T-cell (primary cell): Measurements from ENCODE around the gene RHCE. TPM values are rescaled to one million over a fixed set of nuclear protein-coding genes. Genes with fewer than 3 reads are reported as not detected.

ENCODE experiments used
- ATAC-seq, 4 experiments: fragments of 200-7000 bp in 3 of 4; fragments of 150-1000 bp in 1 of 4; cut with Tn5 transposase; replicated peaks in 1 of 4; 1 replicate in 3 of 4; 2 replicates in 1 of 4; pipeline ENCODE4 v1.10.0; 2021; ENCODE audit warnings: moderate library complexity in 3 of 4, mild to moderate bottlenecking in 2 of 4, moderate number of reproducible peaks in 1 of 4
- CTCF ChIA-PET, 2 donors: fragments of 300-600 bp; sonication (Branson Sonifier 250); formaldehyde crosslinking; loops; one replicate each; lab custom pipeline; 2022; ENCODE audit warnings: antibody characterized with exemption in 2 of 2; lab: Charles Lee
- POLR2A ChIA-PET, 2 donors: fragments of 300-600 bp; sonication (Branson Sonifier 250); formaldehyde crosslinking; loops; one replicate each; lab custom pipeline; 2022; ENCODE audit warnings: antibody characterized with exemption in 2 of 2; lab: Charles Lee
- DNase-seq, 35 experiments: peaks; one replicate each; pipeline versions ENCODE4 v3.0.0 to v3.0.0-alpha.2; 2013 to 2023
- H3K27ac ChIP-seq: one replicate; pipeline ENCODE4 v1.5.1; 2013; ENCODE audit warnings: low read length
- H3K27me3 ChIP-seq, 2 experiments: replicated peaks in 1 of 2; 1 replicate in 1 of 2; 2 replicates in 1 of 2; pipeline versions ENCODE4 v1.6.1 to v1.7.0; 2013; ENCODE audit warnings: low read length in 1 of 2, mixed read lengths in 1 of 2; ENCODE audit not compliant: control insufficient read depth in 2 of 2, insufficient read depth in 2 of 2; ENCODE audit errors: extremely low read depth in 1 of 2
- H3K36me3 ChIP-seq, 2 donors: 1 replicate in 1 of 2; 2 replicates in 1 of 2; pipeline versions ENCODE4 v1.6.1 to v1.7.0; 2013; ENCODE audit warnings: low read length in 1 of 2; ENCODE audit not compliant: control insufficient read depth in 2 of 2, insufficient read depth in 1 of 2; ENCODE audit errors: extremely low read depth in 1 of 2
- H3K4me1 ChIP-seq, 2 experiments: 1 replicate in 1 of 2; 2 replicates in 1 of 2; pipeline versions ENCODE4 v1.6.1 to v1.7.0; 2013; ENCODE audit warnings: low read length in 2 of 2, mixed read lengths in 1 of 2; ENCODE audit not compliant: insufficient read depth in 2 of 2, control insufficient read depth in 1 of 2; ENCODE audit errors: extremely low read depth in 1 of 2
- H3K4me3 ChIP-seq, 2 donors: 1 replicate in 1 of 2; 2 replicates in 1 of 2; pipeline versions ENCODE4 v1.5.1 to v1.7.0; 2013; ENCODE audit warnings: mild to moderate bottlenecking in 2 of 2, low read length in 1 of 2, moderate library complexity in 1 of 2; ENCODE audit not compliant: control insufficient read depth in 1 of 2; ENCODE audit errors: extremely low read depth in 1 of 2
- H3K9me3 ChIP-seq: 2 replicates; pipeline ENCODE4 v1.7.0; 2013
- H3K27ac Mint-ChIP-seq, 2 donors: one replicate each; pipeline ENCODE4 v1.8.0; 2020 to 2021; ENCODE audit warnings: mild to moderate bottlenecking in 2 of 2, mixed read lengths in 2 of 2
- H3K27me3 Mint-ChIP-seq, 2 donors: one replicate each; pipeline ENCODE4 v1.8.0; 2021 to 2022; ENCODE audit warnings: mixed read lengths in 2 of 2
- H3K36me3 Mint-ChIP-seq: one replicate; pipeline ENCODE4 v1.8.0; 2021; ENCODE audit warnings: mixed read lengths
- H3K4me1 Mint-ChIP-seq, 3 donors: one replicate each; pipeline ENCODE4 v1.8.0; 2020 to 2022; ENCODE audit warnings: mixed read lengths in 3 of 3, mild to moderate bottlenecking in 1 of 3
- H3K4me3 Mint-ChIP-seq, 3 donors: one replicate each; pipeline ENCODE4 v1.8.0; 2020 to 2022; ENCODE audit warnings: mild to moderate bottlenecking in 3 of 3, mixed read lengths in 3 of 3, moderate library complexity in 3 of 3
- H3K9me3 Mint-ChIP-seq, 3 donors: one replicate each; pipeline ENCODE4 v1.8.0; 2020 to 2022; ENCODE audit warnings: mixed read lengths in 3 of 3
- WGBS: methylation state at CpG from one replicate; pipeline ENCODE4 v1.1.5; 2013; ENCODE audit warnings: missing lambda C conversion rate; ENCODE audit not compliant: insufficient coverage; 5-methylcytosine and 5-hydroxymethylcytosine counted together
- total RNA-seq, 35 experiments: library from RNA in 6 of 35; stranded (reverse) in 6 of 35; fragments of 120-200 nt in 1 of 35; gene quantifications; one replicate each; pipeline versions ENCODE4 v1.2.1 to v1.2.4 and lab custom pipeline; 2013 to 2026

The RHCE gene
- total RNA-seq, 5 donors from 2014 or later (not counting 1 experiment from before 2014, with no cell fraction given), result 0.35 to 1.0 (median 0.63) TPM; not detected in 1

DNA sequence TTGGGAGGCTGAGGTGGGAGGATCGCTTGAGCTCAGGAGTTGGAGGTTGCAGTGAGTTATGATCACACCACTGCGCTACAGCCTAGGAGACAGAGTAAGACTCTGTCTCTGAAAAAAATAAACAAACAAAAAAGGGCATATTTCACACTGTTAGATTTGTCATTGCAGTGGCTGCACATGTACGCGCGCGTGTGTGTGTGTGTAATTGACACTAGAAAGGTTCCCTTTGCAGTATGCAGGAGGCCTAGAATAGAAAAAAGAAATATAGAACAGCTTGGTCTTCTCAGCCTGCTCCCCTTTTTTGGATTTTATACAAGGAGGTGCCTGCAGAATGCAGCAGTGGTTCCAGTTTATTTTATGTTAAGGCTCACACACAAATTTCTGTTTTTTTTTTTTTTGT, 18.7 kb upstream of the RHCE start:
- ChIA-PET POLR2A (interaction anchor here (0.7 kb wide), 2 partner anchors 32 to 1624 kb away, joined by 3 read pairs; no protein-coding TSS in a partner anchor), CTCF (interaction anchor here (0.6 to 0.8 kb wide), 3 partner anchors 15 to 209 kb away, joined by 3 to 4 read pairs (median 3); no protein-coding TSS in a partner anchor)
- Histone ChIP-seq H3K36me3 (no peaks in the 10 kb centered on the region), H3K4me3 (no peak overlapping the region), H3K27me3 (no peaks in the 10 kb centered on the region), H3K9me3 (no peaks in the 10 kb centered on the region), H3K27ac (no peak overlapping the region), H3K4me1 (peaks cover 8 to 23% of the 10 kb centered on the region in 2 experiments)
- WGBS, result 100% methylated on average over 5 of the region's 6 CpGs
- Mint-ChIP-seq H3K36me3 (peaks cover 7% of the 10 kb centered on the region), H3K4me3 (no peak overlapping the region), H3K9me3 (no peaks in the 10 kb centered on the region), H3K4me1 (peaks cover 57 to 65% (median 59%) of the 10 kb centered on the region in 3 donors), H3K27ac (no peak overlapping the region), H3K27me3 (no peaks in the 10 kb centered on the region)
- ATAC-seq (no peak), DNase-seq (no peak)

- H3K36me3 ChIP-seq, result no peaks in the 10 kb centered on the region
- ChIA-PET POLR2A (interaction anchor here in 1 of 2 donors (0.6 kb wide), 3 partner anchors 22 to 766 kb away, joined by 3 to 9 read pairs (median 4); no protein-coding TSS in a partner anchor), CTCF (interaction anchor here in 1 of 2 donors (0.7 kb wide), 1 partner anchor 1098 kb away, joined by 4 read pairs; no protein-coding TSS in a partner anchor)
- Mint-ChIP-seq H3K27me3 (no peaks in the 10 kb centered on the region), H3K4me1 (peaks cover 64 to 72% (median 64%) of the 10 kb centered on the region in 3 donors), H3K27ac (no peak overlapping the region), H3K36me3 (peaks cover 4% of the 10 kb centered on the region), H3K9me3 (no peaks in the 10 kb centered on the region), H3K4me3 (no peak overlapping the region)
- H3K27ac ChIP-seq, result no peak overlapping the region
- H3K27me3 ChIP-seq, result no peaks in the 10 kb centered on the region
- DNase-seq (no peak), ATAC-seq (no peak)
- no peaks in the 10 kb centered on the region for H3K9me3 ChIP-seq
- H3K4me1 ChIP-seq, result peaks cover 8 to 31% of the 10 kb centered on the region in 2 experiments
- 100% methylated on average over 3 of the region's 8 CpGs for WGBS
- H3K4me3 ChIP-seq, result no peak overlapping the region
These were observed 17.0 kb upstream of the RHCE start for GRCh38 chr1:25437672-25438071.

- Mint-ChIP-seq H3K9me3 (no peaks in the 10 kb centered on the region), H3K4me3 (peak overlapping the region; percentile 54 to 55 (median 54)), H3K36me3 (no peaks in the 10 kb centered on the region), H3K27ac (peak overlapping the region; percentile 87 to 88), H3K27me3 (no peaks in the 10 kb centered on the region), H3K4me1 (peaks cover 56 to 66% (median 59%) of the 10 kb centered on the region in 3 donors)
- DNase-seq (no peak), ATAC-seq (no peak)
- Histone ChIP-seq H3K27ac (peak overlapping the region; percentile 39), H3K4me3 (no peak overlapping the region), H3K4me1 (peaks cover 11 to 33% of the 10 kb centered on the region in 2 experiments), H3K36me3 (no peaks in the 10 kb centered on the region), H3K27me3 (no peaks in the 10 kb centered on the region), H3K9me3 (no peaks in the 10 kb centered on the region)
- no CpG with 5 or more reads among the region's 4 CpGs for WGBS
- ChIA-PET CTCF (interaction anchor here in 1 of 2 donors (0.5 to 1.0 kb wide), 2 partner anchors 45 to 948 kb away, joined by 3 to 4 read pairs; no protein-coding TSS in a partner anchor), POLR2A (interaction anchor here in 1 of 2 donors (0.8 kb wide), 1 partner anchor 43 kb away, joined by 3 read pairs; no protein-coding TSS in a partner anchor)
These were observed 14.9 kb upstream of the RHCE start for GRCh38 chr1:25435397-25436108.

DNA sequence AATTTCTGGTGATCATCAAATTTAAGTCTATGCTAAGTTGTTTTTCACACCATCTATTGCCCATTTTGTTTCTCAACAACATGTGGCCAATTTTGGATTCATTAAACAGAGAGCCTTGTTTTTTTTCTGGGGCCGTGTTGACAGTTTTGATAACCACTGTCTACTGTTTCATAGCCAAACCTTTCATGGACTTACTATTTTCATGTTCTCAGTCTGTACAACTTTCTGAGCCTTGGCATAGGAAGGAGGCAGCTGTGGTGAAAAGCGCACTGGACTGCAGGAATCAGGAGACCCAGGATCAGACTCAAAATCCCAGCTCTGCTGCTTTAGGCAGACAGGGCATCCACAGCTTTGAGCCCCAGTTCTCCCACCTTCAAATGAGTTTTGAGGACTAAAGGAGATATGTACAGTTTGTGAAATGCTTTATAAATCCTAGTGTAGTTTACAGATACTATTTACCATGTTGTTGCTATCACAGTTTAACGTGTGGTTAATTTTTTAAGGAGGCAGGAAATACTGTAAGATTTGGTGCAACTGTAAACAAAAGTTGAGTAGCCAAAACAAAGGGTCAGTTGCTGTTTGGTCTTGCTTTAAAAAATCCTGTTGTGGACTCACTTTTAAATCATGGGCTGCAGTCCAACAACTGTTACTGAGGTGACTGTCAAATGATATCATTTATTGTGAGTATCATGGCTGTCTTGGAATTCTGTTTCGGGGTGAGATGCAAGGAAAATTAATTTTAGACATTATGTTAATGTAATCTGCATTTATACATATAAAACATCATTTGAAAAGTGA, 13.0 kb upstream of the RHCE start:
- DNase-seq, result no peak
- Histone ChIP-seq H3K4me1 (peaks cover 11 to 35% of the 10 kb centered on the region in 2 experiments), H3K9me3 (no peaks in the 10 kb centered on the region), H3K36me3 (no peaks in the 10 kb centered on the region), H3K27ac (peak overlapping the region; percentile 5), H3K27me3 (no peaks in the 10 kb centered on the region), H3K4me3 (no peak overlapping the region)
- peak overlapping the region; percentile 87 to 88 for H3K27ac Mint-ChIP-seq
- H3K36me3 Mint-ChIP-seq, result no peaks in the 10 kb centered on the region
- peak overlapping the region; percentile 6 to 84 (median 81) for H3K4me3 Mint-ChIP-seq
- POLR2A ChIA-PET, result interaction anchor here in 1 of 2 donors (0.5 kb wide), 1 partner anchor 1537 kb away, joined by 11 read pairs; no protein-coding TSS in a partner anchor
- ATAC-seq, result no peak
- H3K9me3 Mint-ChIP-seq, result no peaks in the 10 kb centered on the region
- no peaks in the 10 kb centered on the region for H3K27me3 Mint-ChIP-seq
- peaks cover 60 to 72% (median 67%) of the 10 kb centered on the region in 3 donors for H3K4me1 Mint-ChIP-seq
- 88% methylated on average over 1 of the region's 4 CpGs for WGBS
- CTCF ChIA-PET, result no interaction called here

GRCh38 chr1:25432749-25433388, 12.2 kb upstream of the RHCE start:
- H3K4me1 Mint-ChIP-seq, result peaks cover 62 to 68% (median 68%) of the 10 kb centered on the region in 3 donors
- peak overlapping the region; percentile 87 to 88 for H3K27ac Mint-ChIP-seq
- Histone ChIP-seq H3K4me1 (peaks cover 11 to 35% of the 10 kb centered on the region in 2 experiments), H3K27ac (no peak overlapping the region), H3K4me3 (no peak overlapping the region), H3K9me3 (no peaks in the 10 kb centered on the region), H3K27me3 (no peaks in the 10 kb centered on the region), H3K36me3 (no peaks in the 10 kb centered on the region)
- POLR2A ChIA-PET, result interaction anchor here in 1 of 2 donors (0.5 to 0.7 kb wide), 2 partner anchors 43 to 1536 kb away, joined by 3 to 11 read pairs; no protein-coding TSS in a partner anchor
- DNase-seq (no peak), ATAC-seq (no peak)
- H3K4me3 Mint-ChIP-seq, result peak overlapping the region; percentile 81 to 89 (median 84)
- CTCF ChIA-PET, result no interaction called here
- H3K9me3 Mint-ChIP-seq, result no peaks in the 10 kb centered on the region
- H3K27me3 Mint-ChIP-seq, result no peaks in the 10 kb centered on the region
- WGBS, result no CpG with 5 or more reads among the region's 6 CpGs
- H3K36me3 Mint-ChIP-seq, result no peaks in the 10 kb centered on the region
